Uterus (tissue), 4 donors: ENCODE measurements around the gene SASH1. TPM values are rescaled to one million over a fixed set of nuclear protein-coding genes. Genes with fewer than 3 reads are reported as not detected.

ENCODE experiments used
- DNase-seq, 2 donors: peaks; one replicate each; pipeline ENCODE4 v3.0.0-alpha.2; 2019 to 2020
- H3K27ac ChIP-seq, 2 donors: fragments of 200-600 bp; sonication (generic); 1 replicate in 1 of 2; 2 replicates in 1 of 2; pipeline ENCODE4 v1.5.1; 2016 to 2018
- H3K27me3 ChIP-seq, 2 donors: fragments of 200-600 bp; sonication (generic); one replicate each; pipeline ENCODE4 v1.5.1; 2018 to 2019; ENCODE audit warnings: control low read depth in 1 of 2
- H3K36me3 ChIP-seq, 2 donors: fragments of 200-600 bp; sonication (generic); one replicate each; pipeline ENCODE4 v1.5.1; 2019; ENCODE audit warnings: control low read depth in 1 of 2
- H3K4me1 ChIP-seq, 2 donors: fragments of 200-600 bp; sonication (generic); one replicate each; pipeline ENCODE4 v1.5.1; 2018 to 2019; ENCODE audit warnings: control low read depth in 1 of 2
- H3K4me3 ChIP-seq, 2 donors: fragments of 200-600 bp; sonication (generic); 1 replicate in 1 of 2; 2 replicates in 1 of 2; pipeline ENCODE4 v1.5.1; 2018 to 2019; ENCODE audit warnings: mild to moderate bottlenecking in 1 of 2
- H3K9me3 ChIP-seq, 2 donors: fragments of 200-600 bp; sonication (generic); one replicate each; pipeline ENCODE4 v1.5.1; 2019; ENCODE audit warnings: control low read depth in 1 of 2
- POLR2A ChIP-seq, 2 donors: fragments of 450-650 bp; IDR thresholded peaks; one replicate each; pipeline ENCODE4 v1.6.1; 2016; ENCODE audit warnings: antibody characterized with exemption in 2 of 2, mild to moderate bottlenecking in 1 of 2, moderate library complexity in 1 of 2
- intact Hi-C: fragments of 100-400 bp; cut with DNase I; formaldehyde crosslinking; loops from one replicate; pipeline ENCODE4 v1.15.1; 2023; ENCODE audit warnings: low total_unique reads
- total RNA-seq, 4 donors: library from RNA; depleted of rRNA in 3 of 4; stranded (reverse); fragments of >200 nt in 3 of 4; gene quantifications; one replicate each; pipeline versions ENCODE4 v1.1.0 to v1.2.4, GENCODE V29; 2014 to 2023
- TF ChIP-seq, protein P1 (sequence below), 4 experiments: fragments of 200-600 bp in 2 of 4; fragments of 450-650 bp in 2 of 4; sonication (generic) in 2 of 4; IDR thresholded peaks; one replicate each; pipeline ENCODE4 v1.5.1; 2016 to 2019; ENCODE audit warnings: antibody characterized with exemption in 4 of 4, mild to moderate bottlenecking in 2 of 4, moderate library complexity in 1 of 4
- donor health status: DM: yes; HTN: yes; CAD: no.

The SASH1 gene
- total RNA-seq, 4 donors from 2014 or later, result 31.2 to 79.9 (median 54.3) TPM

DNA sequence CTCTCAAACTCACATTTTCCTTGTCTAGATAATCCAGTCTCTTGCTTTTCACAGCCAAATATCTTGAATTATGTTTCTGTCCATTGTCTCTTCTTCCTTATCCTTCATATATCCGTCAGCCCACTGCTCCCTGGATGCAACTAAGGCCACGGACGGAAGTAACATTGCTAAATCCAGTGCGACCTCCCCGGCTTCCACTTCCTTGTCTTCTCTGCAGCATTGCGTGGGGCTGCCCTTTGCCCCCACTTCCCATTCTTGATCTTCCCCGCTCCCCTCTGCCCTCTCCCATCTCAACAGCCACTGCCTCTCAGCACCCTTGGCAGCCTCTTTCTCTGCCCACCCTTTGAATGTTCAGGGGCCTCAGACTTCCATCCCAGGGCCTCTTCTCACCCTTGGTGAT, 213.8 kb downstream of the SASH1 start:
- H3K9me3 ChIP-seq, result no peaks in the 10 kb centered on the region
- no peaks in the 10 kb centered on the region for H3K27me3 ChIP-seq
- no peak for TF ChIP-seq POLR2A (IDR thresholded peaks at IDR 0.05)
- DNase-seq, result no peak
- H3K4me1 ChIP-seq, result no peaks in the 10 kb centered on the region
- intact Hi-C loops, result no loop called here
- H3K27ac ChIP-seq, result no peak overlapping the region
- H3K4me3 ChIP-seq, result no peak overlapping the region
- no peaks in the 10 kb centered on the region for H3K36me3 ChIP-seq

- intact Hi-C loops, result no loop called here
- Histone ChIP-seq H3K27me3 (no peaks in the 10 kb centered on the region), H3K4me1 (no peaks in the 10 kb centered on the region), H3K4me3 (no peak overlapping the region), H3K36me3 (no peaks in the 10 kb centered on the region), H3K27ac (no peak overlapping the region), H3K9me3 (no peaks in the 10 kb centered on the region)
- no peak for DNase-seq
- no peak for TF ChIP-seq POLR2A (IDR thresholded peaks at IDR 0.05)
- TF ChIP-seq, protein P1, sequence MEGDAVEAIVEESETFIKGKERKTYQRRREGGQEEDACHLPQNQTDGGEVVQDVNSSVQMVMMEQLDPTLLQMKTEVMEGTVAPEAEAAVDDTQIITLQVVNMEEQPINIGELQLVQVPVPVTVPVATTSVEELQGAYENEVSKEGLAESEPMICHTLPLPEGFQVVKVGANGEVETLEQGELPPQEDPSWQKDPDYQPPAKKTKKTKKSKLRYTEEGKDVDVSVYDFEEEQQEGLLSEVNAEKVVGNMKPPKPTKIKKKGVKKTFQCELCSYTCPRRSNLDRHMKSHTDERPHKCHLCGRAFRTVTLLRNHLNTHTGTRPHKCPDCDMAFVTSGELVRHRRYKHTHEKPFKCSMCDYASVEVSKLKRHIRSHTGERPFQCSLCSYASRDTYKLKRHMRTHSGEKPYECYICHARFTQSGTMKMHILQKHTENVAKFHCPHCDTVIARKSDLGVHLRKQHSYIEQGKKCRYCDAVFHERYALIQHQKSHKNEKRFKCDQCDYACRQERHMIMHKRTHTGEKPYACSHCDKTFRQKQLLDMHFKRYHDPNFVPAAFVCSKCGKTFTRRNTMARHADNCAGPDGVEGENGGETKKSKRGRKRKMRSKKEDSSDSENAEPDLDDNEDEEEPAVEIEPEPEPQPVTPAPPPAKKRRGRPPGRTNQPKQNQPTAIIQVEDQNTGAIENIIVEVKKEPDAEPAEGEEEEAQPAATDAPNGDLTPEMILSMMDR (IDR thresholded peaks at IDR 0.05), result no peak
Observed at GRCh38 chr6:148557796-148558321, 215.2 kb downstream of the SASH1 start.

- peak in 1 of 2 donors; percentile 15 for TF ChIP-seq POLR2A (IDR thresholded peaks at IDR 0.05)
- TF ChIP-seq, protein P1 (IDR thresholded peaks at IDR 0.05), result peak; percentile 89 to 99 (median 93)
- DNase-seq, result peak; percentile 60 to 82
- Histone ChIP-seq H3K27ac (peak overlapping the region; percentile 5 to 55), H3K9me3 (no peaks in the 10 kb centered on the region), H3K4me3 (peak overlapping the region; percentile 10 to 27), H3K4me1 (no peaks in the 10 kb centered on the region), H3K36me3 (no peaks in the 10 kb centered on the region), H3K27me3 (no peaks in the 10 kb centered on the region)
- intact Hi-C loops, result no loop called here
Observed at GRCh38 chr6:148559848-148560433, 217.3 kb downstream of the SASH1 start.

DNA sequence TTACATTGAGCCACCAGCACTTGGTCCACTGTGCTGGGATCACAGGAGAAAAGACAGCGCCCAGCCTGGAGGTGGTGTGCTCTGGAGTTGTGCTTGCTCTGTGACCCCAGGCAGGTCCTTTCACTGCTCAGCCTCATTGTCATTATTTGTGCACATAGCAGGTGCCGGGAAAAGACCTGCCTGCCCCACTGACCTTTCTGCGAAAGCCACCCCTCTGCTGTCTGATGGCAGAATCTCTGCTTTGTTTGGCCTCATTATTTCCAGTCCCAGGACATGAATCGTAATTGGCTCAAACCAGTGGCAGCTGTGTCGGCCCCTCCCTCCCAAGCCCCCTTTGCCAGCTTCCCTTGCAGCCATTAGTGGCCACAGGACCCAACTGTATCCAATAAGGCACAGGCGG, 219.0 kb downstream of the SASH1 start:
- Histone ChIP-seq H3K9me3 (no peaks in the 10 kb centered on the region), H3K4me1 (no peaks in the 10 kb centered on the region), H3K4me3 (no peak overlapping the region), H3K36me3 (no peaks in the 10 kb centered on the region), H3K27me3 (no peaks in the 10 kb centered on the region), H3K27ac (no peak overlapping the region)
- TF ChIP-seq POLR2A (IDR thresholded peaks at IDR 0.05), result no peak
- TF ChIP-seq, protein P1 (IDR thresholded peaks at IDR 0.05), result no peak
- intact Hi-C loops, result no loop called here
- no peak for DNase-seq

- H3K27ac ChIP-seq, result no peak overlapping the region
- no peak for DNase-seq
- intact Hi-C loops, result no loop called here
- H3K9me3 ChIP-seq, result no peaks in the 10 kb centered on the region
- H3K4me3 ChIP-seq, result no peak overlapping the region
- H3K27me3 ChIP-seq, result no peaks in the 10 kb centered on the region
- H3K4me1 ChIP-seq, result no peaks in the 10 kb centered on the region
- H3K36me3 ChIP-seq, result no peaks in the 10 kb centered on the region
- TF ChIP-seq POLR2A (IDR thresholded peaks at IDR 0.05), result no peak
- TF ChIP-seq, protein P1 (IDR thresholded peaks at IDR 0.05), result no peak
Observed at GRCh38 chr6:148563066-148563465, 220.4 kb downstream of the SASH1 start.
